ENCODE data around the gene IGF2BP3.

IGF2BP3 gene

DNA sequence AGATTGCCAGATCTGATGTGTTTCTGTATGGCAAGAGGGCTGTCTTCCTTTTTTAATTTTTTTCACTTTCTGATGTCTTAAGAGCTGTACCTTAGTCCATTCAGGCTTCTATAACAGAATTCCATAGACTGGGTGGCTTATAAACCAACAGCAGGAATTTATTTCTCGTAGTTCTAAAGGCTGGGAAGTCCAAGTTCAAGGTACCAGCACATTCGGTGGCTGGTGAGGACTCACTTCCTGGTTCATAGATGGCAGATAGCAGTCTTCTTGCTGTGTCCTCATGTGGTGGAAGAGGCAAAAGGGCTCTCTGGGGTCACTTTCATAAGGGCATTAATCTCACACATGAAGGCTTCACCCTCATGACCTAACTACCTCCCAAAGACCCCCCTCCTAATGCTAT lies 202.9 kb downstream of the IGF2BP3 start:
- TF ChIP-seq, protein P1, sequence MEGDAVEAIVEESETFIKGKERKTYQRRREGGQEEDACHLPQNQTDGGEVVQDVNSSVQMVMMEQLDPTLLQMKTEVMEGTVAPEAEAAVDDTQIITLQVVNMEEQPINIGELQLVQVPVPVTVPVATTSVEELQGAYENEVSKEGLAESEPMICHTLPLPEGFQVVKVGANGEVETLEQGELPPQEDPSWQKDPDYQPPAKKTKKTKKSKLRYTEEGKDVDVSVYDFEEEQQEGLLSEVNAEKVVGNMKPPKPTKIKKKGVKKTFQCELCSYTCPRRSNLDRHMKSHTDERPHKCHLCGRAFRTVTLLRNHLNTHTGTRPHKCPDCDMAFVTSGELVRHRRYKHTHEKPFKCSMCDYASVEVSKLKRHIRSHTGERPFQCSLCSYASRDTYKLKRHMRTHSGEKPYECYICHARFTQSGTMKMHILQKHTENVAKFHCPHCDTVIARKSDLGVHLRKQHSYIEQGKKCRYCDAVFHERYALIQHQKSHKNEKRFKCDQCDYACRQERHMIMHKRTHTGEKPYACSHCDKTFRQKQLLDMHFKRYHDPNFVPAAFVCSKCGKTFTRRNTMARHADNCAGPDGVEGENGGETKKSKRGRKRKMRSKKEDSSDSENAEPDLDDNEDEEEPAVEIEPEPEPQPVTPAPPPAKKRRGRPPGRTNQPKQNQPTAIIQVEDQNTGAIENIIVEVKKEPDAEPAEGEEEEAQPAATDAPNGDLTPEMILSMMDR (IDR thresholded peaks at IDR 0.05) = no peak

DNA sequence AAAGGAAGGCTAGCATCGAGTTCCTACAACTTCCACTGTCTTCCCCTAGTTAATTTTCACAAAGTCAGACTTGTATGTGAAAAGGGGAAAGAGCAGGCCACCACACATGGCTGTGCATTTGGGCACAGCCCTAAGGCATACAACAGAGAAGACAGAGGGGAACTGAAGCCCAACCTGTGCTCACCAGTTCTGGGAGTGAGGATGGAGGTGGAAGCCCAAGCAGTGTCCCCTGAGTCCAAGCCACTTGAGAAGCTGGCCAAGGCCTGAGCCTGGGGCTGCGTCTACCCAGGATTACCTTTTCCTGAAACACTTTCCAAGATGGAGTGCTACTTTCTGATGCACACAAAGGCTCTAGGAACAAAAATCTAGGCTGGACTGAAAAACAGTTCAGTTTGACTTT lies 203.4 kb downstream of the IGF2BP3 start:
- TF ChIP-seq, protein P1 (IDR thresholded peaks at IDR 0.05) = no peak

DNA sequence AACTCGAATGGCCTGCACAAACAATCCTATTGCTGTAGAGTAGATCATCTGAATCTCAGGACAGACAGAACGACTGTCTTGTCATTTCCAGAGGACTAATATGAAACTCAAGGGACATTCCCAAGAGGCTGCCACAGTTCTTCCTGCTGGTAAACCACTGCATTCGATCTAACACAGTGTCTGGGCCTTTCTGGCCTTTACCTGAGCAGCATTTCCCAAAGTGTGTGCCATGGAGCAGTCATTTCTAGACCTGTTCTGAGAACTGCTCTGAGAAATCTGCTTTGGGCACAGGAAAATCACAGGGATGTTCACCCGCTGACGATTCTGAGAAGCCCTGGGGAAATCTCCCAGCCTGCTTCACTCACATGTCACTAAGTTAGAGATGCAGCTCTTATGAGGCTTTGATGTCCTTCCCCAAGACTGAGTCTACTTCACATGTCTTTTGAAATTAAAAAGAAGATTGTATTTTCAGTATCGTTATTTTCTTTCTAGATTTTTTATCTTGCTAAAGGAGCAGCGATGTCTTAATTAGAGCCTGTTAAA lies 205.3 kb downstream of the IGF2BP3 start:
- TF ChIP-seq, protein P1 (IDR thresholded peaks at IDR 0.05) = no peak

DNA sequence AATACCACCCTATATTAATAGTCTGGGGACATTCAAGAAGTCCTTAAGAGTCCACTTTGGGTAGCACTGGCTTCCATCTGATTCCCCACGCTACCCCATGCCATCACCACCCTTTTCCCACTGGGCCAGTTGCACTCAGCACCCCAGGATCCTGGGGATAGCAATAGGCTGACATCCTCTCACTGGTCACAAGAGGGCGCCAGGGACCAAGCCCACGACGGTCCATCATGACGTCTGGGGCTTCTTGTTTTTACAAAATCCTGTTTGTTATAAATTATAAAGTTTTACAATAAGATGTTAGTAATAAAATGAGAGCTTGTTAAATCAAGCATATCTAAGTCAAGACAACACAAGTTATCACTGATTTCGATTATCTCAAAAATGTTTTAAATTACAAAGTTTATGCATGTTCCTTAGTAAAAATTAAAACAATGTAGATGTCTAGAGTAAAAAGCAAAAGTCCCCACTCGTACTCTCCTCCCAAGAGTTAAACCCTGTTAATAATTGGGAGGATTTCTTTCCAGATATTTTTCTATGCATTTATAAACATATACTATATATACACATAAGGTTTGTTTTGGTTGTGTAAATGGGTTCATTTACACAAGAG lies 208.3 kb downstream of the IGF2BP3 start:
- TF ChIP-seq, protein P1 (IDR thresholded peaks at IDR 0.05) = peak; percentile 96

DNA sequence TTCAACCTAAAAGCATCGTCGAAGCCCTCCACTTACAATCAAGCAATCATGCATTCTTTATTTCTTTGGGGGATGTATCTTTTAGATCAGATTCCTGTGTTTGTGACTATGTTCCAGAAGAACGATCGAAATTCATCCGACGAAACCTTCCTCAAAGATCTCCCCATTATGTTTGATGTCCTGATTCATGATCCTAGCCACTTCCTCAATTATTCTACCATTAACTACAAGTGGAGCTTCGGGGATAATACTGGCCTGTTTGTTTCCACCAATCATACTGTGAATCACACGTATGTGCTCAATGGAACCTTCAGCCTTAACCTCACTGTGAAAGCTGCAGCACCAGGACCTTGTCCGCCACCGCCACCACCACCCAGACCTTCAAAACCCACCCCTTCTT lies 209.9 kb downstream of the IGF2BP3 start:
- TF ChIP-seq, protein P1 (IDR thresholded peaks at IDR 0.05) = no peak
